Thymus (tissue), 11 donors: ENCODE results near the gene OR51V1. TPM values are rescaled to one million over a fixed set of nuclear protein-coding genes. Genes with fewer than 3 reads are reported as not detected.

Experiments
- DNase-seq, 9 donors: peaks; one replicate each; pipeline ENCODE4 v3.0.0-alpha.2; 2013; ENCODE audit warnings: low spot score in 9 of 9, low read depth in 6 of 9, missing footprints in 1 of 9
- H3K27ac ChIP-seq, 2 donors: one replicate each; pipeline ENCODE4 v1.5.1; 2013; ENCODE audit warnings: control low read depth in 1 of 2, low read depth in 1 of 2, low read length in 1 of 2, mild to moderate bottlenecking in 1 of 2, moderate library complexity in 1 of 2
- H3K27me3 ChIP-seq, 2 donors: one replicate each; pipeline ENCODE4 v1.5.1; 2013; ENCODE audit warnings: low read length in 1 of 2; ENCODE audit not compliant: control insufficient read depth in 2 of 2, insufficient read depth in 1 of 2
- H3K36me3 ChIP-seq, 2 donors: one replicate each; pipeline ENCODE4 v1.5.1; 2013; ENCODE audit warnings: low read length in 1 of 2, mild to moderate bottlenecking in 1 of 2, moderate library complexity in 1 of 2; ENCODE audit not compliant: control insufficient read depth in 2 of 2, insufficient read depth in 2 of 2
- H3K4me1 ChIP-seq, 2 donors: one replicate each; pipeline ENCODE4 v1.5.1; 2013; ENCODE audit warnings: low read length in 2 of 2; ENCODE audit not compliant: control insufficient read depth in 2 of 2, insufficient read depth in 2 of 2
- H3K4me3 ChIP-seq, 2 donors: one replicate each; pipeline ENCODE4 v1.5.1; 2013; ENCODE audit warnings: low read length in 2 of 2, control low read depth in 1 of 2, mild to moderate bottlenecking in 1 of 2
- H3K9me3 ChIP-seq, 2 donors: one replicate each; pipeline ENCODE4 v1.5.1; 2013; ENCODE audit warnings: low read length in 1 of 2, mild to moderate bottlenecking in 1 of 2; ENCODE audit not compliant: control insufficient read depth in 2 of 2, insufficient read depth in 1 of 2
- WGBS: extraction: QIAGEN DNeasy Blood & Tissue Kit; methylation state at CpG from one replicate; pipeline ENCODE4 v1.1.7; 2013; 5-methylcytosine and 5-hydroxymethylcytosine counted together
- polyA plus RNA-seq: library from polyadenylated mRNA; stranded (reverse); fragments of 200-250 nt; gene quantifications from one replicate; pipeline ENCODE4 v1.2.3, GENCODE V29; 2013
- total RNA-seq: library from RNA; stranded (reverse); fragments of 120-200 nt; gene quantifications from one replicate; pipeline ENCODE4 v1.2.4, GENCODE V29; 2013
- donor health status: healthy.

The OR51V1 gene
- total and polyA plus RNA-seq, 2 donors, result not detected

DNA sequence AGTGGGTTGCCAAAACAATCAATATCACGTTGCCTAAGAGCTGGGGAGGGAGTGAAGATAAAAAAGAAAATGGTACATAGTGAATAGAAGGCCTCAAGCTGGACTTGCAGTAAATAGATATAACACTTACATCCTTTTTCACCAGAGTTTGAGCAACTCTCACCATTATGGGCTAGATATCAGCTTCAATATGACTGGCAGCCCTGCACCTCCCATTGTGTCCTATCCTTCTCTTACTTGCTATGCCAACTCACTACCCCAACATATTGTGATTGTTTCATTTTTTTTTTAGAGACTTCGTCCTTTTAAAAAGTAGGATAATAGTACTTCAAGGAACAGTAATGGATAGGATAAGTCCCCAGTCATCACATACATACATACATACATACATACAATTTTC lies 41.7 kb upstream of the OR51V1 start:
- H3K4me1 ChIP-seq, result no peaks in the 10 kb centered on the region
- no peak overlapping the region for H3K4me3 ChIP-seq
- 90% methylated on average over 2 of the region's 2 CpGs for WGBS
- no peak overlapping the region for H3K27ac ChIP-seq
- no peaks in the 10 kb centered on the region for H3K36me3 ChIP-seq
- H3K9me3 ChIP-seq, result no peaks in the 10 kb centered on the region
- no peaks in the 10 kb centered on the region for H3K27me3 ChIP-seq
- no peak for DNase-seq

DNA sequence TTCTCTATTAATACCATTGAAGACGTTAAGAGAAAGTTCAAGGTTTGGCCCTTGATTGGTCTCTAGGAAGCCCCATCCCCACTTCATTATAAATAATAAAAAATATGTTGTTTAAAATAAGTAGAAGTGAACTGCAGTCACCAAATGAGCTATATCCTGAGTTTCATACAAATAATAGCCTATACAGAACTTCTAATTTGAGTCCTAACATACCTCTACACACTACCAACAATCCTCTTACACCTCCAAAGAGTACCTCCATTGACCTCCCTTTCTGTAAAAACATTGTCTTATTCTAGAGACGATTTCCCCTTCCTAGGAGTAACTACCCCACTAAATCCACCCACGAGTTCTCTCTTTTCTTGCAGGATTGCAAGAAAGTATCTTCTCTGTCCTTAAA lies 41.0 kb upstream of the OR51V1 start:
- no peaks in the 10 kb centered on the region for H3K36me3 ChIP-seq
- WGBS, result 85% methylated on average over 3 of the region's 3 CpGs
- H3K27ac ChIP-seq, result no peak overlapping the region
- no peaks in the 10 kb centered on the region for H3K4me1 ChIP-seq
- no peaks in the 10 kb centered on the region for H3K27me3 ChIP-seq
- DNase-seq, result no peak
- H3K4me3 ChIP-seq, result no peak overlapping the region
- no peaks in the 10 kb centered on the region for H3K9me3 ChIP-seq

DNA sequence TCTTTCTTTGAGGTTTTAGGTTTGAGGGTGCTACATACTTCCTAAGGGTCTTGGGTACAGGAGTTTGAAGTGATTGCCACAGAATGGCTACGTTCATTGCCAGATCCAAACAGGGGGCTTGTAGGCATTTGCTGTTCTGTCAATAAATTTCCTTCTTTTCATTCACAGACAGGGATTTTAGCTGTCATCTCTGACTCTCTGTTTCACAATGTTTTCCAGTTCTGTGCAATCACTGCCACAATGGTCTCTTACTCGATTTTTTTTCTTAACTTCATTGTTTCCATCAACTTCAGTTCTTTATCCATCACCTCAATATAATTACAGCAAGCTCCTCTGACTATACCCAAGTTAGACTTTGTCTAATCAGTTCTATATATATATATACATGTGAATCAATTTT lies 40.0 kb upstream of the OR51V1 start:
- DNase-seq, result no peak
- Histone ChIP-seq H3K4me1 (no peaks in the 10 kb centered on the region), H3K27me3 (no peaks in the 10 kb centered on the region), H3K4me3 (no peak overlapping the region), H3K27ac (no peak overlapping the region), H3K36me3 (no peaks in the 10 kb centered on the region), H3K9me3 (no peaks in the 10 kb centered on the region)
- 95% methylated on average over 2 of the region's 2 CpGs for WGBS

DNA sequence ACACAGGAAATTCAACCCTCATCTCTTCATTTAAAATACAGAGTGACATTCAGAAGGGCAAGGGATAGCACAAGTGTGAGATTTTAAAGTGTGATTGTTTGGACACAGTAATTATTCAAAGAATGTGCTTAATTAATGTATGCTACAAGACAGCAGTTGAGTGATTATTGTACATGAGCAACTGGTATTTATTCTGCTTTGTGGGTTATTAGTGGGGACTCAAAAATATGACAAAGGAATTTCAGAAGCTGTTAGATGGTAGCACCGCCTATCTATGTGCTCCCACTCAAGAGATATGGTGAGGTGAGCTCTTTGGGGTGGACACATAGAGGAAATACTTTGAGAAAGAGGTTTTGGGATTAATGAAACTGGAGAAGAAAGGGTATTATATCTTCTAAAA lies 39.6 kb upstream of the OR51V1 start:
- Histone ChIP-seq H3K27me3 (no peaks in the 10 kb centered on the region), H3K27ac (no peak overlapping the region), H3K4me1 (no peaks in the 10 kb centered on the region), H3K9me3 (no peaks in the 10 kb centered on the region), H3K4me3 (no peak overlapping the region), H3K36me3 (no peaks in the 10 kb centered on the region)
- DNase-seq, result no peak
- WGBS, result 96% methylated on average over 1 of the region's 1 CpG

DNA sequence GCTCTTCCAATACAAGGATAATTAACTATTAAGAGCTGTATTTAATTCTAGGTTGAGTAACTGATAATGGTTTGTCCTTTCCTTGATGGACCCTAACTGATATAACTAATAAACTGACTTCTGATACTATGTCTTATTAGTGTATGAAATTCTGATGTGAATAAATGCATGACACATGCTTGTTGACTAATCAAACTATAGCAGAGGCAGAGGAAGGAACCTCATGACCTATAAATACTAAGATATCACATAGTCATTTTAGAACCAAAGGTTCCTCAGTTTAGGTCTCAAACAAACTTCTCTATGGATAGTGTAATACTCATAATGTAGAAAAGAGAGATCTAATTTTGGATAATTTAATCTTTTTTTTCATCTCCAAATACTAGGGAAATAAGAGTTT lies 38.6 kb upstream of the OR51V1 start:
- Histone ChIP-seq H3K27me3 (no peaks in the 10 kb centered on the region), H3K4me3 (no peak overlapping the region), H3K4me1 (peaks cover 0 to 4% of the 10 kb centered on the region in 2 donors), H3K27ac (no peak overlapping the region), H3K9me3 (no peaks in the 10 kb centered on the region), H3K36me3 (no peaks in the 10 kb centered on the region)
- no peak for DNase-seq

DNA sequence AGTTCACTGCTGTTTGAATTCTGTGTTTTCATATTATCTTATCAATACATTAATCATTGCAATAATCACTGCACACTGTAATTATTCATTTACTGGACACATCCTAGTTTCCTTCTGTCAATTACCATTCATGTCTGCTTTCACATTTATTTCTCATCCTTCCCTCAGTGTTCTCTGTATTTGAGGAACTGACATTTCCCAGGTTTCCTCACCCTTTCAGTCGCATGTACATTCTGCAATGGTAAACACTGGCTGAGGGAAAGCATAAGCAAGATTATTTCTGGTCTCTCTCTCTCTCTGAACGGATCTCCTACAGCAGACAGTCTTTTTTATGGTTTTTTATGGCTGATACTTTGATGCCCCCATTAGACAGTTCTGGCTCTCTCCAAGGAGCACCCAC lies 38.0 kb upstream of the OR51V1 start:
- Histone ChIP-seq H3K36me3 (no peaks in the 10 kb centered on the region), H3K27me3 (no peaks in the 10 kb centered on the region), H3K4me1 (peaks cover 0 to 7% of the 10 kb centered on the region in 2 donors), H3K4me3 (no peak overlapping the region), H3K27ac (no peak overlapping the region), H3K9me3 (no peaks in the 10 kb centered on the region)
- no peak for DNase-seq
- WGBS, result 59% methylated on average over 2 of the region's 2 CpGs

DNA sequence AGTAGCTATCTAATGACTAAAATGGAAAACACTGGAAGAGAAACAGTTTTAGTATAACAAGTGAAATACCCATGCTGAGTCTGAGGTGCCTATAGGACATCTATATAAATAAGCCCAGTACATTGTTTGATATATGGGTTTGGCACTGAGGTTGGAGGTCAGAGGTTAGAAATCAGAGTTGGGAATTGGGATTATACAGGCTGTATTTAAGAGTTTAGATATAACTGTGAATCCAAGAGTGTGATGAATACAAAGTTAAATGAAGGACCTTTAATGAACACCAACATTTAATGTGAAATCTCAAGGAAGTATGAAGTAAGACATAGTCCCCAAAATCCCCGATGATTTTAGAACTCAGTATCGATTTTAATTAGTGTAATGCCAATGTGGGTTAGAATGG lies 36.9 kb upstream of the OR51V1 start:
- Histone ChIP-seq H3K9me3 (no peaks in the 10 kb centered on the region), H3K4me3 (no peak overlapping the region), H3K4me1 (peaks cover 0 to 7% of the 10 kb centered on the region in 2 donors), H3K27me3 (no peaks in the 10 kb centered on the region), H3K36me3 (no peaks in the 10 kb centered on the region), H3K27ac (no peak overlapping the region)
- no peak for DNase-seq
- 80% methylated on average over 2 of the region's 2 CpGs for WGBS

DNA sequence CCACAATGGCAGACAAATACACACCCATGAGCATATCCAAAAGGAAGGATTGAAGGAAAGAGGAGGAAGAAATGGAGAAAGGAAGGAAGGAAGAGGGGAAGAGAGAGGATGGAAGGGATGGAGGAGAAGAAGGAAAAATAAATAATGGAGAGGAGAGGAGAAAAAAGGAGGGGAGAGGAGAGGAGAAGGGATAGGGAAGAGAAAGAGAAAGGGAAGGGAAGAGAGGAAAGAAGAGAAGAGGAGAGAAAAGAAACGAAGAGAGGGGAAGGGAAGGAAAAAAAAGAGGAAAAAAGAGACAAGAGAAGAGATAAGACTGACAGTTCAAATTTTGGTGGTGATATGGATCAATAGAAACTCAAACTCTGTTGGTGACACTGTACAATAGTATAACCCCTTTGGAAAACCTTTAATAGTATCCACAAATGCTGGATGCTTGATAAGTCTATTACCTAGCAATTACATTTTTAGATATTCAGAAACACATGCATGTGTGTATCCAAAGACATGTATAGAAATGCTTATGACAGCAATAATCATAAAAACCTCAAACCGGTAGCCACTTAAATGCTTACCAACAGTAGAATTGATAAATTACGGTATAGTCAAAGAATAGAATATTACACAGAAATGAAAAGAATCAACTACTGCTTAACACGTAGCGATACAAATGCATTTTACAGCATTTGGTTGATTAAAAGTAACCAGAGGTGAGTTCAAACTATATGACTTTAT lies 35.0 kb upstream of the OR51V1 start:
- no peaks in the 10 kb centered on the region for H3K9me3 ChIP-seq
- no peak overlapping the region for H3K27ac ChIP-seq
- H3K4me3 ChIP-seq, result no peak overlapping the region
- 96% methylated on average over 5 of the region's 5 CpGs for WGBS
- DNase-seq, result no peak
- H3K36me3 ChIP-seq, result no peaks in the 10 kb centered on the region
- no peaks in the 10 kb centered on the region for H3K27me3 ChIP-seq
- H3K4me1 ChIP-seq, result peaks cover 0 to 7% of the 10 kb centered on the region in 2 donors

DNA sequence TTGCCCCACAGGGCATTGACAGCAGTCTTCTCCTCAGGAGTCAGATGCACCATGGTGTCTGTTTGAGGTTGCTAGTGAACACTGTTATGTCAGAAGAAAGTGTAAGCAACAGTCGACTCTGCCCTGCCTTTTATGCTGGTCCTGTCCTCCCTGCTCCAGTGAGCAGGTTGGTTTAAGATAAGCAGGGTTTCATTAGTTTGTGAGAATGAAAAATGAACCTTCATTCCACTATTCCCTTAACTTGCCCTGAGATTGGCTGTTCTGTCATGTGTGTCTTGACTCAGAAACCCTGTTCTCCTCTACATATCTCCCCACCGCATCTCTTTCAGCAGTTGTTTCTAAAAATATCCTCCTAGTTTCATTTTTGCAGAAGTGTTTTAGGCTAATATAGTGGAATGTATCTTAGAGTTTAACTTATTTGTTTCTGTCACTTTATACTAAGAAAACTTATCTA lies 33.9 kb upstream of the OR51V1 start, which contains the start of gene HBD:
Gene HBD, minus strand, starts transcription at position 103 of the 454 bp plus-strand sequence. Its CDS starts 50 bp downstream, at position 53.
- WGBS, result 5% methylated on average over 2 of the region's 2 CpGs
- Histone ChIP-seq H3K4me3 (no peak within 1 kb of the TSS), H3K4me1 (peaks cover 0 to 7% of the 10 kb centered on the region in 2 donors), H3K36me3 (no peaks in the 10 kb centered on the region), H3K9me3 (no peaks in the 10 kb centered on the region), H3K27ac (peak within 1 kb of the TSS in 1 of 2 donors; percentile 34), H3K27me3 (no peaks in the 10 kb centered on the region)
- DNase-seq, result peak in 6 of 9 donors; percentile 2 to 51 (median 16)
